Adrenal gland (tissue), 12 donors: ENCODE measurements around the gene EMX1. TPM values are rescaled to one million over a fixed set of nuclear protein-coding genes. Genes with fewer than 3 reads are reported as not detected.

Source experiments
- DNase-seq, 7 donors: peaks; one replicate each; pipeline ENCODE4 v3.0.0-alpha.2; 2019 to 2020
- H3K27ac ChIP-seq, 5 donors: fragments of 200-600 bp; sonication (generic) in 4 of 5; 1 replicate in 3 of 5; 2 replicates in 2 of 5; pipeline versions ENCODE4 v1.5.1 to v1.8.0; 2016 to 2020; ENCODE audit warnings: mild to moderate bottlenecking in 1 of 5
- H3K27me3 ChIP-seq: fragments of 200-600 bp; 2 replicates; pipeline ENCODE4 v1.8.0; 2021
- H3K36me3 ChIP-seq, 2 donors: fragments of 200-600 bp; replicated peaks in 1 of 2; 1 replicate in 1 of 2; 2 replicates in 1 of 2; pipeline versions ENCODE4 v1.5.1 to v1.8.0; 2018 to 2022
- H3K4me1 ChIP-seq, 2 donors: fragments of 200-600 bp; replicated peaks in 1 of 2; 1 replicate in 1 of 2; 2 replicates in 1 of 2; pipeline versions ENCODE4 v1.5.1 to v1.8.0; 2018 to 2021
- H3K4me3 ChIP-seq, 4 donors: fragments of 200-600 bp; sonication (generic) in 3 of 4; one replicate each; pipeline ENCODE4 v1.5.1; 2016 to 2018
- H3K9me3 ChIP-seq, 3 donors: fragments of 200-600 bp; sonication (generic) in 1 of 3; replicated peaks in 1 of 3; 1 replicate in 2 of 3; 2 replicates in 1 of 3; pipeline versions ENCODE4 v1.5.1 to v1.8.0; 2016 to 2021
- CTCF ChIP-seq, 6 experiments: fragments of 450-650 bp in 4 of 6; fragments of 200-600 bp in 2 of 6; sonication (generic) in 1 of 6; IDR thresholded peaks; 1 replicate in 5 of 6; 2 replicates in 1 of 6; pipeline versions ENCODE4 v1.5.1 to v1.8.0; 2016 to 2021; ENCODE audit warnings: antibody characterized with exemption in 6 of 6, mild to moderate bottlenecking in 2 of 6, moderate library complexity in 1 of 6
- POLR2A ChIP-seq, 2 donors: fragments of 450-650 bp; IDR thresholded peaks; one replicate each; pipeline ENCODE4 v1.6.1; 2017; ENCODE audit warnings: antibody characterized with exemption in 2 of 2, mild to moderate bottlenecking in 2 of 2, moderate library complexity in 1 of 2
- WGBS, 4 donors: extraction: QIAGEN DNeasy Blood & Tissue Kit in 2 of 4; methylation state at CpG; one replicate each; pipeline versions ENCODE4 v1.1.5 to v1.1.7; 2013 to 2017; 5-methylcytosine and 5-hydroxymethylcytosine counted together
- intact Hi-C, 2 donors: fragments of 100-400 bp; cut with DNase I; formaldehyde crosslinking; loops; one replicate each; pipeline versions ENCODE4 v1.14.1 to v1.15.0; 2022 to 2023
- polyA plus RNA-seq, 3 donors: library from polyadenylated mRNA; stranded (reverse); fragments of 200-250 nt in 2 of 3; fragments of 350-450 nt in 1 of 3; fragmentation: Illumina TruSeq in 1 of 3; extraction: RNeasy Lipid Tissue Mini Kit (QIAGEN cat#74804) in 1 of 3; gene quantifications; one replicate each; pipeline ENCODE4 v1.2.3, GENCODE V29; 2013 to 2014
- total RNA-seq, 9 donors: library from RNA; depleted of rRNA in 4 of 9; stranded (reverse); fragments of >200 nt in 4 of 9; fragments of 120-200 nt in 1 of 9; fragmentation: NEBNext Ultra II Directional in 1 of 9; extraction: Animal tissue kit (Norgen Biotek cat#: 25700) in 1 of 9; gene quantifications; one replicate each; pipeline versions ENCODE4 v1.1.0 to v1.2.4, GENCODE V29; 2013 to 2023
- donor health status: healthy with polysubstance abuse.
- donor health status: Bipolar disorder and iron deficiency.
- donor health status: DM: yes; HTN: yes; CAD: no.
- donor health status: DM: no; HTN: no; CAD: no.
- donor health status: DM: no; HTN: no; CAD: no.
- donor health status: DM: yes; HTN: yes; CAD: no.

EMX1 gene
- total and polyA plus RNA-seq, 12 donors, result 0.10 to 0.15 TPM; not detected in 10

- Histone ChIP-seq H3K36me3 (no peaks in the 10 kb centered on the region), H3K4me1 (no peaks in the 10 kb centered on the region), H3K4me3 (no peak overlapping the region), H3K27me3 (no peaks in the 10 kb centered on the region), H3K27ac (no peak overlapping the region), H3K9me3 (no peaks in the 10 kb centered on the region)
- no peak for TF ChIP-seq POLR2A (IDR thresholded peaks at IDR 0.05)
- 73 to 89% (median 83%) methylated on average over 2 of the region's 2 CpGs for WGBS, 4 donors
- DNase-seq, result no peak
- intact Hi-C loops, result no loop called here
Observed at GRCh38 chr2:72935611-72935957, 18.3 kb downstream of the EMX1 start.

GRCh38 chr2:72936660-72937355 lies 19.5 kb downstream of the EMX1 start:
- no peak for DNase-seq
- intact Hi-C loops, result no loop called here
- no peak for TF ChIP-seq POLR2A (IDR thresholded peaks at IDR 0.05)
- no peak for TF ChIP-seq CTCF (IDR thresholded peaks at IDR 0.05)
- 67 to 82% (median 76%) methylated on average over 10 to 19 of the region's 19 CpGs for WGBS, 4 donors
- Histone ChIP-seq H3K27me3 (no peaks in the 10 kb centered on the region), H3K9me3 (no peaks in the 10 kb centered on the region), H3K27ac (no peak overlapping the region), H3K4me1 (no peaks in the 10 kb centered on the region), H3K4me3 (no peak overlapping the region), H3K36me3 (no peaks in the 10 kb centered on the region)

GRCh38 chr2:72937356-72937669 lies 20.0 kb downstream of the EMX1 start:
- no peak for DNase-seq
- H3K4me3 ChIP-seq, result no peak overlapping the region
- no peaks in the 10 kb centered on the region for H3K27me3 ChIP-seq
- WGBS, 4 donors, result 77 to 88% (median 83%) methylated on average over 13 to 15 of the region's 15 CpGs
- H3K36me3 ChIP-seq, result no peaks in the 10 kb centered on the region
- no peak for TF ChIP-seq CTCF (IDR thresholded peaks at IDR 0.05)
- TF ChIP-seq POLR2A (IDR thresholded peaks at IDR 0.05), result no peak
- H3K27ac ChIP-seq, result no peak overlapping the region
- no peaks in the 10 kb centered on the region for H3K9me3 ChIP-seq
- no peaks in the 10 kb centered on the region for H3K4me1 ChIP-seq
- intact Hi-C loops, result no loop called here

- Histone ChIP-seq H3K27ac (no peak overlapping the region), H3K4me3 (no peak overlapping the region), H3K36me3 (peaks cover 0 to 6% of the 10 kb centered on the region in 2 donors), H3K9me3 (no peaks in the 10 kb centered on the region), H3K4me1 (no peaks in the 10 kb centered on the region), H3K27me3 (no peaks in the 10 kb centered on the region)
- DNase-seq, result no peak
- TF ChIP-seq POLR2A (IDR thresholded peaks at IDR 0.05) (no peak), CTCF (IDR thresholded peaks at IDR 0.05) (no peak)
- 71 to 88% (median 80%) methylated on average over 4 to 5 of the region's 5 CpGs for WGBS, 4 donors
- intact Hi-C loops, result no loop called here
Observed at GRCh38 chr2:72938455-72938854, 21.1 kb downstream of the EMX1 start.

- Histone ChIP-seq H3K4me1 (no peaks in the 10 kb centered on the region), H3K36me3 (peaks cover 0 to 6% of the 10 kb centered on the region in 2 donors), H3K4me3 (no peak overlapping the region), H3K27me3 (no peaks in the 10 kb centered on the region), H3K9me3 (no peaks in the 10 kb centered on the region), H3K27ac (no peak overlapping the region)
- 83 to 93% (median 91%) methylated on average over 6 of the region's 6 CpGs for WGBS, 4 donors
- DNase-seq, result no peak
- TF ChIP-seq CTCF (IDR thresholded peaks at IDR 0.05) (no peak), POLR2A (IDR thresholded peaks at IDR 0.05) (no peak)
- intact Hi-C loops, result no loop called here
Observed at GRCh38 chr2:72940361-72940760, 23.0 kb downstream of the EMX1 start.
